ENCODE data around the gene TMEM91. TPM values are rescaled to one million over a fixed set of nuclear protein-coding genes. Genes with fewer than 3 reads are reported as not detected.

Gene TMEM91
- total and polyA plus RNA-seq, 2 of the 13 experiments (the other 11 are each of a cell fraction or from before 2014, with no cell fraction given): 6.3 to 10.3 TPM

- TF ChIP-seq POLR2G (IDR thresholded peaks at IDR 0.05; ENCODE audit: low read depth, low read length) (peak; percentile 55), DRAP1 (CRISPR knock-in tag; IDR thresholded peaks at IDR 0.05) (peak; percentile 52; the same call in 1 of the 2 replicates), FOXA1 (IDR thresholded peaks at IDR 0.05) (no peak), FOXA1 (CRISPR knock-in tag; IDR thresholded peaks at IDR 0.05) (peak; percentile 43; the same call in 1 of the 2 replicates), ZBTB42 (CRISPR knock-in tag; IDR thresholded peaks at IDR 0.05) (no peak), TBX2 (CRISPR knock-in tag; IDR thresholded peaks at IDR 0.05; ENCODE audit: borderline replicate concordance) (no peak), ZEB1 (IDR thresholded peaks at IDR 0.05; ENCODE audit: insufficient replicate concordance, low read depth) (no peak), IKZF5 (CRISPR knock-in tag; IDR thresholded peaks at IDR 0.05) (no peak), MBNL3 (CRISPR knock-in tag; conservative IDR thresholded peaks at IDR 0.05) (no peak), HNRNPK (IDR thresholded peaks at IDR 0.05; ENCODE audit: low read depth, low read length, poor library complexity, severe bottlenecking) (no peak), KMT2A (CRISPR knock-in tag; IDR thresholded peaks at IDR 0.05) (0 out of 2 replicates have a peak, but pooled peaks have one; percentile 51), FOXP1 (IDR thresholded peaks at IDR 0.05) (no peak), FOXP1 (CRISPR knock-in tag; IDR thresholded peaks at IDR 0.05) (no peak), TEAD3 (CRISPR knock-in tag; optimal IDR thresholded peaks at IDR 0.05; ENCODE audit: borderline replicate concordance) (peak; percentile 94), NCOR1 (IDR thresholded peaks at IDR 0.05; ENCODE audit: borderline replicate concordance, low read length) (no peak), ZNF280D (CRISPR knock-in tag; IDR thresholded peaks at IDR 0.05) (0 out of 2 replicates have a peak, but pooled peaks have one; percentile 37), ZBED4 (CRISPR knock-in tag; IDR thresholded peaks at IDR 0.05; ENCODE audit: borderline replicate concordance) (peak; percentile 48; the same call in 1 of the 2 replicates), PLSCR1 (CRISPR knock-in tag; IDR thresholded peaks at IDR 0.05; ENCODE audit: borderline replicate concordance) (no peak), ZUFSP (CRISPR knock-in tag; IDR thresholded peaks at IDR 0.05; ENCODE audit: borderline replicate concordance) (no peak)
These were observed 33.0 kb downstream of the TMEM91 start (continued) for GRCh38 chr19:41409288-41409687.

Data from HepG2 (cell line).